ENCODE data around the gene TMEM270. TPM values are rescaled to one million over a fixed set of nuclear protein-coding genes. Genes with fewer than 3 reads are reported as not detected.

Gene TMEM270
- total RNA-seq, 2 donors from 2014 or later = 4.9 TPM; not detected in 1

DNA sequence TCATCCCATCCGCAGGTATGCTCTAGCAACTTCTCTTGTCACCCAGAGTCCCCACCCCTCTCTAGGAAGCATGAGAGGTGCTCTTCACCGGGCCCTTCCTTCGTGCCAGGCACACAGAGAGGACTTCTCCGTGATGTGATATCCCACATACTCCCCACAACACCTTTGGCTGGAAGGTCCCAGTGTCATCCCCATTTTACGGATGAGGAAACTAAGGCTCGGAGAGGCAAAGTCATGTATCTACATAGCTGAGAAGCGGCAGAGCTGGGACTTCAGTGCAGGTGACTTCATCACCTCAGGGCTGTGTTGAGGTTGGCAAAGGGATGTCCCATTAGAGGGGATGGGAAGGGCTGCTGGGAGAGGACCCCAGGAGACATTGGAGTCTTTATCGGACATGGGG lies 15.4 kb downstream of the TMEM270 start:
- intact Hi-C loops (cut with DNase I) = no loop called here
- no peaks in the 10 kb centered on the region for H3K36me3 ChIP-seq
- TF ChIP-seq, protein P1, sequence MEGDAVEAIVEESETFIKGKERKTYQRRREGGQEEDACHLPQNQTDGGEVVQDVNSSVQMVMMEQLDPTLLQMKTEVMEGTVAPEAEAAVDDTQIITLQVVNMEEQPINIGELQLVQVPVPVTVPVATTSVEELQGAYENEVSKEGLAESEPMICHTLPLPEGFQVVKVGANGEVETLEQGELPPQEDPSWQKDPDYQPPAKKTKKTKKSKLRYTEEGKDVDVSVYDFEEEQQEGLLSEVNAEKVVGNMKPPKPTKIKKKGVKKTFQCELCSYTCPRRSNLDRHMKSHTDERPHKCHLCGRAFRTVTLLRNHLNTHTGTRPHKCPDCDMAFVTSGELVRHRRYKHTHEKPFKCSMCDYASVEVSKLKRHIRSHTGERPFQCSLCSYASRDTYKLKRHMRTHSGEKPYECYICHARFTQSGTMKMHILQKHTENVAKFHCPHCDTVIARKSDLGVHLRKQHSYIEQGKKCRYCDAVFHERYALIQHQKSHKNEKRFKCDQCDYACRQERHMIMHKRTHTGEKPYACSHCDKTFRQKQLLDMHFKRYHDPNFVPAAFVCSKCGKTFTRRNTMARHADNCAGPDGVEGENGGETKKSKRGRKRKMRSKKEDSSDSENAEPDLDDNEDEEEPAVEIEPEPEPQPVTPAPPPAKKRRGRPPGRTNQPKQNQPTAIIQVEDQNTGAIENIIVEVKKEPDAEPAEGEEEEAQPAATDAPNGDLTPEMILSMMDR (IDR thresholded peaks at IDR 0.05) = no peak
- TF ChIP-seq POLR2AphosphoS5 (IDR thresholded peaks at IDR 0.05) = no peak
- no peak for TF ChIP-seq POLR2A (IDR thresholded peaks at IDR 0.05)
- no peaks in the 10 kb centered on the region for H3K27me3 ChIP-seq (replicated peaks; ENCODE audit: insufficient read depth)
- WGBS = 95% methylated on average over 8 of the region's 8 CpGs
- DNase-seq (ENCODE audit: low spot score) = no peak
- no peak overlapping the region for H3K27ac ChIP-seq
- H3K4me3 ChIP-seq = no peak overlapping the region
- H3K9me3 ChIP-seq = no peaks in the 10 kb centered on the region
- no peaks in the 10 kb centered on the region for H3K4me1 ChIP-seq (replicated peaks)

DNA sequence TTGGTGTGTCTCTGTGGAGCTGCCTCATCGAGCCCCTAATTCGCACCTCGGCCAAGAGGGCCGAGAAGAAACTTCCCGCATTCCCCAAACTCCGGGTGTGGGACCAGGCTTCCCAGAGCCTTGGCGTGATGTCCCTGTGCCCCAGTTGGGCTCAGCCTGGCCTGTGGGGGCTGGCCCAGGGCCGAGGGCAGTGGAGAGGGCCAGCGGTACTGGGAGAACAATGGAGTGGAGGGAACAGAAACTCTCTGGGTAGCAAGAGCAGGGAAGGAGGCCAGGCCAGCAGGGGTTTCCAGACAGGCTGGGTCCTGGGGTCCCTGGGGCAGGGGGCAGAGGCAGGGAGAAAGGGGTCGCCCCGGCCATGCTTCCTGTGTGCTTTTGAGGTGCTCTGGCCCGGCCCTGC lies 16.0 kb downstream of the TMEM270 start:
- Histone ChIP-seq H3K4me1 (replicated peaks) (no peaks in the 10 kb centered on the region), H3K27me3 (replicated peaks; ENCODE audit: insufficient read depth) (no peaks in the 10 kb centered on the region), H3K27ac (no peak overlapping the region), H3K36me3 (no peaks in the 10 kb centered on the region), H3K4me3 (no peak overlapping the region), H3K9me3 (no peaks in the 10 kb centered on the region)
- 90% methylated on average over 12 of the region's 12 CpGs for WGBS
- no peak for TF ChIP-seq POLR2A (IDR thresholded peaks at IDR 0.05)
- TF ChIP-seq, protein P1 (IDR thresholded peaks at IDR 0.05) = no peak
- TF ChIP-seq POLR2AphosphoS5 (IDR thresholded peaks at IDR 0.05) = no peak
- intact Hi-C loops (cut with DNase I) = no loop called here
- DNase-seq (ENCODE audit: low spot score) = no peak

DNA sequence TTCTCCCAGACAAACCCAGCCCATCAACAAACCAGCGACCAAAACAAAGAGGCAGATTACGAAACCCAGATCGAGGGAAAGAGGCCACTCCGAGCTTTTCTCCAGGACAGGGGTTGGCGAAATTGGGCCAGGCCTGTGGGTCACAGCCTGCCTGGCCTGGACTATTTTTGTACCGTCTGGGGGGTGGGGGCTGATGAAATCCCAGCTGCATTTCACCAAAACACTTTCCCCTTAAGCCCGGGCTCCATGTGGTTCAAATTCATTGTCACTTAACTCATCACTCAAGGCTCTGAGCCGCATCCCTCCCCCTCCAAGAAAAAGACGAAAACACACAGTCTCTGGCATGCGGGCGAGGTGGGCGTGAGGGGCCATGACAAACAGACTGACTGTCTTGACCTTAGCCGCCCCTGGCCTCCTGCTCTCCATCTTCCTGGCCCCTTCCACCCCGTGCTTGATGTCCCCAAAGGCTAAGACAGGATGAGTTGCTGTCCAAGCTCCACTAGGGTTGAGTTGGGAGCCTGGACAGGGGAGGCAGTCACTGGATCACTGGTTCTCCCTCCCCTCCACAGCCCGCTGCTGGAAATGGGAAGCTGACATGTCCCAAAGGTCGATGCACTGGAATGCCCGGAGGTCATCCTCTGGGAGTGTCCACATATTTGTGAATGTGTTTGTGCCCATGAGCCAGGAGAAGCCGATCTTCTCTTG lies 19.2 kb downstream of the TMEM270 start:
- TF ChIP-seq POLR2A (IDR thresholded peaks at IDR 0.05) (no peak), POLR2AphosphoS5 (IDR thresholded peaks at IDR 0.05) (no peak)
- TF ChIP-seq, protein P1 (IDR thresholded peaks at IDR 0.05) = no peak
- 72% methylated on average over 18 of the region's 18 CpGs for WGBS
- H3K4me3 ChIP-seq = no peak overlapping the region
- H3K9me3 ChIP-seq = no peaks in the 10 kb centered on the region
- no peak for DNase-seq (ENCODE audit: low spot score)
- H3K27ac ChIP-seq = no peak overlapping the region
- no peaks in the 10 kb centered on the region for H3K36me3 ChIP-seq
- intact Hi-C loops (cut with DNase I) = no loop called here
- no peaks in the 10 kb centered on the region for H3K4me1 ChIP-seq (replicated peaks)
- no peaks in the 10 kb centered on the region for H3K27me3 ChIP-seq (replicated peaks; ENCODE audit: insufficient read depth)

DNA sequence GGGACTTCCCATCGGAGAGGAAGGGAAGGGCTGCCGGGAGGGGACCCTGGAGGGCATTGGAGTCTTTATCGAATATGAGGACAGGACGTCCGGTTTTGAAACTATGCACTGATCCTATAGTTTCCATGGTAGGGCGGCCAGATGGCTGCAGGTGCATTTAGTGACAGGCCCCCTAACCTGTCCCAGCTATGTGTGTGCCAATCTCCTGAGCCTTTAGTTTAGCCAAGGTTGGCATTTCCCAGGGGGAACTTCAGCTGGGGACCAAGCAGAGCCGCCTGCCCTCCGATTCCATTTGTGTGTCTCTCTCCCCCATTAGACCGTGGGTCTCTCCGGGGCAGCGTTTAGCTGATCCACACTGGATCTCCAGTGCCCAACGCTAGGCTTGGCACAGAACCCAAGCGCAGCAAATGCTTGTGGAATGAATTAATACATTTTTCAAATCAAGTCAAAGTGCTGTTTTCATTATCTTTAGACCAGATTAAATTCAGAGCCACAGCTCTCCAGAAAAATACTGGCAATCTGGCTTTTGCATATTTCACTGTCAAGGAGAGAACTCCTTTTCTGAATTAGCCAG lies 19.9 kb downstream of the TMEM270 start:
- Histone ChIP-seq H3K27ac (no peak overlapping the region), H3K9me3 (no peaks in the 10 kb centered on the region), H3K27me3 (replicated peaks; ENCODE audit: insufficient read depth) (no peaks in the 10 kb centered on the region), H3K4me1 (replicated peaks) (no peaks in the 10 kb centered on the region), H3K36me3 (no peaks in the 10 kb centered on the region), H3K4me3 (no peak overlapping the region)
- no peak for DNase-seq (ENCODE audit: low spot score)
- TF ChIP-seq, protein P1 (IDR thresholded peaks at IDR 0.05) = no peak
- no peak for TF ChIP-seq POLR2AphosphoS5 (IDR thresholded peaks at IDR 0.05)
- TF ChIP-seq POLR2A (IDR thresholded peaks at IDR 0.05) = no peak
- intact Hi-C loops (cut with DNase I) = no loop called here
- WGBS = 67% methylated on average over 13 of the region's 13 CpGs
